ENCODE measurements around the gene SPOCD1.

SPOCD1 gene

DNA sequence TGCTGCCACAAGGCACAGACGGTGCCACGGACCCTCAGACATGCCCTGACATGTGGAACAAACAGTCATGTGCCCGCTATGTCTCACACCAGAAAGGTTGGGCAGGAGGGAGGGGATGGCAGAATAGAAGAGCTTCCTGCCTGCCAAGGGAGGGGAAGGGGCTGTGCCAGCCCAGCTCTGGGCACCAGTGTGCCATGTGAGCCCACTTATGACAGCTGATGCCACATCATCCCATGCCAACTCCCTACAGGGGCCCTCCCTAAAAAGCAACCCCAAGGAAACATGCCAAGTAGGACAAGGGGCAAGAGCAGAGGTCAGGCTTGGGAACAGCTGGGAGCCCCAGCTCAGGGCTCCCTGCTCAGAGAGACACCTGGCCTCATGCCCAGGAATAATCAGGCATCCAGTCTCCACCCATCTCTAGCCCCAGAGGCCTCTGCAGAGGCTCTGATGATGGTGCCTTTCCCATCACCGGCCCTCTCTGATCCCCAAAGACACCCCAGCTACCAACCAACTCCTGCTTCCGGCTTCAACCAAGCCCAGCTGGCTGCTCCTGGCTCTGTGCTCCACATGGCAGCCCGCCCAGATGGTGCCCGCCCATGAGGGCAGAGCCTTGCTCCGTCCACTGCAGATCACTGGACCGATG, 62.0 kb downstream of the SPOCD1 start:
- DNase-seq: no peak

GRCh38 chr1:31752952-31753475, 62.8 kb downstream of the SPOCD1 start:
- DNase-seq: no peak

- DNase-seq: no peak
Observed at GRCh38 chr1:31752258-31752657, 63.6 kb downstream of the SPOCD1 start.

GRCh38 chr1:31751822-31752241, 64.0 kb downstream of the SPOCD1 start:
- no peak for DNase-seq

GRCh38 chr1:31750858-31751510, 64.8 kb downstream of the SPOCD1 start:
- DNase-seq: no peak

DNA sequence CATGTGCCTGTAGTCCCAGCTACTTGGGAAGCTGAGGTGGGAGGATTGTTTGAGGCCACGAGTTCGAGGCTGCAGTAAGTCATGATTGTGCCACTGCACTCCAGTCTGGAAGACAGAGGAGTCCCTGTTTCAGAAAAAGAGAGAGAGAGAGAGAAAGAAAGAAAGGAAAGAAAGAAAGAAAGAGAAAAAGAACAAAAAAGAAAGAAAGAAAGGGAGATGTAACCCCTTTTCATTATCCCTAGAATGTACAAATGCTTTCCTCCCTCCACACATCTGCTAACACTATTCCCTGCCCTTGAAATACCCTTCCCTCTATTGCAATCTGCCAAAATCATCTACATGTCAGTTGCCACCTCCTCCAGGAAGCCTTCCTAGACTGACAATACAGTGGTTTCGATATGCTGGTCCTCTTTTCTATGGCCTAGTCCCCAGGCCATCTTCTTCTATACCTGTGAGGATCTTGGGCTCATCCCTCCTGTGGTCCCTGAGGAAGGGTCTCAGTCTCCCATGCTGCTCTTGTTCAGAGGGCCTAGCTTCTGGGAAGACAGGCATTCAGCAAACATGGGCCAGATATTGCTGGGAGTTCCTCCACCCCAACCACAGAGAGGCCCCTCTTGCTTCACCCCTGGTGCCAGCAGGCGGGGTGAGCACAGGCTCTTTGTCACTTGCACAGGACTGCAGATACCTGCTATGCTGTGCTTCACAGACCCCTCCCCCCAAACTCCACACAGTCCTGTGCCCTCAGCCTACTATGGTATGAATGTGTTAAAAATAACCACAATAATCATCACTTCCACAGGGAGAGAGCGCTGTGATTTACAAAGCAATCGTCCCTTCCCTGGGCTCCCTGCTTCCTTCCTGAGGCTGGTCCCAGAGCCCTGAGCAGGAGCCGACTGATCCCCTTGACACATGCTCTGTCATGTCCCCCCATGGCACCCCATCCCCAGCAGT, 65.8 kb downstream of the SPOCD1 start:
- DNase-seq: no peak

- no peak for DNase-seq
Observed at GRCh38 chr1:31748365-31748764, 67.5 kb downstream of the SPOCD1 start.

GRCh38 chr1:31747304-31747703, 68.5 kb downstream of the SPOCD1 start:
- DNase-seq: no peak

GRCh38 chr1:31746687-31747086, 69.1 kb downstream of the SPOCD1 start:
- no peak for DNase-seq

- DNase-seq: no peak
Observed at GRCh38 chr1:31745946-31746670, 69.7 kb downstream of the SPOCD1 start.

- no peak for DNase-seq
Observed at GRCh38 chr1:31745096-31745945, 70.5 kb downstream of the SPOCD1 start.

DNA sequence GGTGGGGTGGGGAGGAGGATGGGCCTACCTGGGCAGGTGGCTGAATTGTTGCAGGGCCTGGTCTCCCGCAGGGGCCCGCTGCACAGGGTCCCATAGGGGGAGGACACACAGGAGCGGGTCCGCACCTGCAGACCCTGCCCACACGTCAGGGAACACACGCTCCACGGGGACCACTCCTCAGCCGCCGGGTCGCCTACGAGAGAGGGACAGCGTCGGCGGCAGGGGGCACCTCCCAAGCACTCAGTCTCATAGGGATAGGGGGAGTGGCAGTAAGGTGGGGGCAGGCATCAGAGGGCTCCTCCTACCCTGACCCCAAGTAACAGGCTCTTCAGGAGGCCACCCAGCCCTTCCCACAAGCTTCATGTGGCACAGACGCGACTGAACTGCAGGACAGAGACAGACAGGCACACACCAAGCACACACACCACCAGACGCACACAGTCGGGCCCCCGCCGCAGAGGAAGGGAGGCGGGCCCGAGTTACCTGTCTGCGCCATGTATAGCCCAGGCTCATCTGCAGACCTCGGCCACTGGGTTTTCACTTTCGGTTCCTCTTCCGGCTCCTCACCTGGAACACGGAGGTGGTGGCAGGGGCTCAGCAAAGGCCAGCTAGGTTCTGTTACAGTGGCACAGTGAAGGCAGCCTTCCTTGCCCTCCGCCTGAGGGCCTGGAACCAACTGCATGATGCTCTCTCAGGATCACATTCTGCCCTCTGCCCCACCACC, 71.5 kb downstream of the SPOCD1 start:
- no peak for DNase-seq

GRCh38 chr1:31742462-31743212, 73.2 kb downstream of the SPOCD1 start:
- DNase-seq: no peak

Data from NCI-H524 treated with DMSO at 0.1 percent for 48 hours (cell line).